ENCODE data around the gene NAP1L1. TPM values are rescaled to one million over a fixed set of nuclear protein-coding genes. Genes with fewer than 3 reads are reported as not detected.

NAP1L1 gene
- total RNA-seq, 1 donor from 2014 or later, result 687 TPM

DNA sequence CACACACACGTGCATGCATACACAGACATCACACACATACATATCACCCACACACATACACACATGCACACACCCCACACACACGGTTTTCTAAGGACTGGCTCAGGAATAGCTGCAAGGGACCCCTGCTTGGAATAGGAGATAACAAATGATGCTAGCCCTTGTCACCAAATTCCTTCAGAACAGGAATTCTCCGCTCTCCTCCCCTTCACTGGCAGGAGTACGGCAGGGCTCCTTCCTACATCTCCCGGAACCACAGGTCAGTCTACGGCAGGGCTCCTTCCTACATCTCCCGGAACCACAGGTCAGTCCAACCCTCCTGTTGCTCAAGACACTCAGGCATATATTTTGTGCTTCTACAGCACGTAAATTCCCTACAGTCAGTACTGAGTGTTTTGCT, 76.8 kb downstream of the NAP1L1 start:
- DNase-seq (ENCODE audit: low read depth) (no peak), FAIRE-seq (no peak)
- Histone ChIP-seq H2AFZ (ENCODE audit: low read depth, low read length) (no peak overlapping the region), H3K36me3 (ENCODE audit: insufficient read depth, low read length) (no peaks in the 10 kb centered on the region), H3K4me1 (ENCODE audit: insufficient read depth, low read length) (no peaks in the 10 kb centered on the region), H3K9ac (ENCODE audit: low read length) (no peak overlapping the region), H3K4me2 (ENCODE audit: low read length) (no peak overlapping the region), H3K9me3 (ENCODE audit: insufficient read depth, low read depth, low read length) (no peaks in the 10 kb centered on the region), H3K27me3 (ENCODE audit: insufficient read depth, low read length) (no peaks in the 10 kb centered on the region), H3K79me2 (ENCODE audit: insufficient read depth, low read length) (no peaks in the 10 kb centered on the region), H3K27ac (ENCODE audit: low read depth, low read length) (no peak overlapping the region), H3K4me3 (ENCODE audit: insufficient read depth, low read depth, low read length) (no peak overlapping the region), H4K20me1 (ENCODE audit: insufficient read depth, low read length) (no peaks in the 10 kb centered on the region)
- Mint-ChIP-seq H3K27ac (ENCODE audit: unreplicated experiment) (no peak overlapping the region), H3K9me3 (ENCODE audit: unreplicated experiment) (peaks cover 2% of the 10 kb centered on the region), H3K4me1 (ENCODE audit: low read depth, unreplicated experiment) (peaks cover 5% of the 10 kb centered on the region), H3K4me3 (ENCODE audit: unreplicated experiment) (no peak overlapping the region), H3K36me3 (ENCODE audit: low read depth, unreplicated experiment) (no peaks in the 10 kb centered on the region), H3K27me3 (ENCODE audit: low read depth, unreplicated experiment) (no peaks in the 10 kb centered on the region)
- TF ChIP-seq CTCF (IDR thresholded peaks at IDR 0.05; ENCODE audit: insufficient read depth, low read depth, low read length), result no peak
- TF ChIP-seq EZH2 (IDR thresholded peaks at IDR 0.05; ENCODE audit: insufficient read depth, low read length), result no peak

GRCh38 chr12:76006028-76006925, 78.2 kb downstream of the NAP1L1 start:
- no peaks in the 10 kb centered on the region for H3K36me3 ChIP-seq (ENCODE audit: insufficient read depth, low read length)
- no peak overlapping the region for H3K9ac ChIP-seq (ENCODE audit: low read length)
- H4K20me1 ChIP-seq (ENCODE audit: insufficient read depth, low read length), result no peaks in the 10 kb centered on the region
- H3K27me3 ChIP-seq (ENCODE audit: insufficient read depth, low read length), result no peaks in the 10 kb centered on the region
- Mint-ChIP-seq H3K36me3 (ENCODE audit: low read depth, unreplicated experiment) (no peaks in the 10 kb centered on the region), H3K4me1 (ENCODE audit: low read depth, unreplicated experiment) (peaks cover 5% of the 10 kb centered on the region), H3K4me3 (ENCODE audit: unreplicated experiment) (no peak overlapping the region), H3K27ac (ENCODE audit: unreplicated experiment) (no peak overlapping the region), H3K27me3 (ENCODE audit: low read depth, unreplicated experiment) (no peaks in the 10 kb centered on the region), H3K9me3 (ENCODE audit: unreplicated experiment) (peaks cover 2% of the 10 kb centered on the region)
- no peak overlapping the region for H3K4me3 ChIP-seq (ENCODE audit: insufficient read depth, low read depth, low read length)
- DNase-seq (ENCODE audit: low read depth) (no peak), FAIRE-seq (no peak)
- no peaks in the 10 kb centered on the region for H3K9me3 ChIP-seq (ENCODE audit: insufficient read depth, low read depth, low read length)
- H3K4me2 ChIP-seq (ENCODE audit: low read length), result no peak overlapping the region
- H2AFZ ChIP-seq (ENCODE audit: low read depth, low read length), result no peak overlapping the region
- H3K27ac ChIP-seq (ENCODE audit: low read depth, low read length), result no peak overlapping the region
- no peaks in the 10 kb centered on the region for H3K79me2 ChIP-seq (ENCODE audit: insufficient read depth, low read length)
- TF ChIP-seq CTCF (IDR thresholded peaks at IDR 0.05; ENCODE audit: insufficient read depth, low read depth, low read length), result no peak
- no peak for TF ChIP-seq EZH2 (IDR thresholded peaks at IDR 0.05; ENCODE audit: insufficient read depth, low read length)
- no peaks in the 10 kb centered on the region for H3K4me1 ChIP-seq (ENCODE audit: insufficient read depth, low read length)

DNA sequence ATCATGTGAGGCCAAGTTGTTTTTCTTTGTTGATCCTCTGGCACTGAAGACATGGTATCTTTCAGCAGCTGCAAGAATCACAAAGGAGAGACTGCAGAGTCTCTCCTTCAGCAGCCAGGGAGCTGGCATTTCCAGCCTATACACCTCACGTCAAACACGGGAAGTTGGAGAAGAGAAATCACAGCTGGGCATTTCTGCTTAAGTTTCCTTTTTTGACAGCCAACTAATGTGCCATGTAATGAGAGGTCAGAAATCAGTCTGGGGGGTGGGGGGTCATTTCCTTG, 81.2 kb downstream of the NAP1L1 start:
- TF ChIP-seq CTCF (IDR thresholded peaks at IDR 0.05; ENCODE audit: insufficient read depth, low read depth, low read length) (no peak), EZH2 (IDR thresholded peaks at IDR 0.05; ENCODE audit: insufficient read depth, low read length) (no peak)
- Histone ChIP-seq H2AFZ (ENCODE audit: low read depth, low read length) (no peak overlapping the region), H3K4me2 (ENCODE audit: low read length) (no peak overlapping the region), H3K4me1 (ENCODE audit: insufficient read depth, low read length) (peaks cover 11% of the 10 kb centered on the region), H3K9me3 (ENCODE audit: insufficient read depth, low read depth, low read length) (no peaks in the 10 kb centered on the region), H3K36me3 (ENCODE audit: insufficient read depth, low read length) (no peaks in the 10 kb centered on the region), H3K27ac (ENCODE audit: low read depth, low read length) (no peak overlapping the region), H3K9ac (ENCODE audit: low read length) (no peak overlapping the region), H3K4me3 (ENCODE audit: insufficient read depth, low read depth, low read length) (no peak overlapping the region), H4K20me1 (ENCODE audit: insufficient read depth, low read length) (no peaks in the 10 kb centered on the region), H3K79me2 (ENCODE audit: insufficient read depth, low read length) (no peaks in the 10 kb centered on the region), H3K27me3 (ENCODE audit: insufficient read depth, low read length) (no peaks in the 10 kb centered on the region)
- Mint-ChIP-seq H3K27ac (ENCODE audit: unreplicated experiment) (no peak overlapping the region), H3K4me3 (ENCODE audit: unreplicated experiment) (no peak overlapping the region), H3K4me1 (ENCODE audit: low read depth, unreplicated experiment) (peaks cover 6% of the 10 kb centered on the region), H3K9me3 (ENCODE audit: unreplicated experiment) (peaks cover 2% of the 10 kb centered on the region), H3K27me3 (ENCODE audit: low read depth, unreplicated experiment) (no peaks in the 10 kb centered on the region), H3K36me3 (ENCODE audit: low read depth, unreplicated experiment) (no peaks in the 10 kb centered on the region)
- DNase-seq (ENCODE audit: low read depth) (no peak), FAIRE-seq (no peak)
